ENCODE measurements around the gene ICAM4.

Gene ICAM4

DNA sequence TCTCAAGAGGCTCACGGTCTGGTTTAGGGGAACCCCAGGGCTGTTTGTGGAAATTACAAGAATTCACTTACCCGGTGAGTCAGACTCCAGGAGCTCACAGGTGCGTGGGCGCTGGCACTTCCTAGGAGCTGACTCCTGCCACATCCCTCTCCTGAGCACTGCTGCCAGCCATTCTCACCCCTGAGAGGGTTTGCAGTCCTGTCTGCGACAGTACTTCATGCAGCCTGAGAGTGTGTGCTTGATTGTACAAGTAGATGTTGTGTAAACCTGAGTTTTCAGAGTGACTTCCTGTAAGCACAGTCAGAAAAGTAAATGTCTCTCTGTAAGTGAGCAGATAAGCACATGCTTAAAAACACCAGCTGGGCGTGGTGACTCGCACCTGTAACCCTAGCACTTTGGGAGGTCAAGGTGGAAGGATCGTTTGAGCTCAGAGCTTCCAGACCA lies 26.6 kb upstream of the ICAM4 start:
- H3K4me3 ChIP-seq (replicated peaks; ENCODE audit: insufficient read depth, low read length) = no peak overlapping the region
- no peak overlapping the region for H3K27ac ChIP-seq (replicated peaks)
- TF ChIP-seq POLR2AphosphoS5 (IDR thresholded peaks at IDR 0.05; ENCODE audit: low read depth) (0 out of 2 replicates have a peak, but pooled peaks have one; percentile 26), GABPA (IDR thresholded peaks at IDR 0.05; ENCODE audit: low read depth) (no peak), SPI1 (IDR thresholded peaks at IDR 0.05; ENCODE audit: borderline replicate concordance, low read depth) (no peak)
- TF ChIP-seq, protein P1, sequence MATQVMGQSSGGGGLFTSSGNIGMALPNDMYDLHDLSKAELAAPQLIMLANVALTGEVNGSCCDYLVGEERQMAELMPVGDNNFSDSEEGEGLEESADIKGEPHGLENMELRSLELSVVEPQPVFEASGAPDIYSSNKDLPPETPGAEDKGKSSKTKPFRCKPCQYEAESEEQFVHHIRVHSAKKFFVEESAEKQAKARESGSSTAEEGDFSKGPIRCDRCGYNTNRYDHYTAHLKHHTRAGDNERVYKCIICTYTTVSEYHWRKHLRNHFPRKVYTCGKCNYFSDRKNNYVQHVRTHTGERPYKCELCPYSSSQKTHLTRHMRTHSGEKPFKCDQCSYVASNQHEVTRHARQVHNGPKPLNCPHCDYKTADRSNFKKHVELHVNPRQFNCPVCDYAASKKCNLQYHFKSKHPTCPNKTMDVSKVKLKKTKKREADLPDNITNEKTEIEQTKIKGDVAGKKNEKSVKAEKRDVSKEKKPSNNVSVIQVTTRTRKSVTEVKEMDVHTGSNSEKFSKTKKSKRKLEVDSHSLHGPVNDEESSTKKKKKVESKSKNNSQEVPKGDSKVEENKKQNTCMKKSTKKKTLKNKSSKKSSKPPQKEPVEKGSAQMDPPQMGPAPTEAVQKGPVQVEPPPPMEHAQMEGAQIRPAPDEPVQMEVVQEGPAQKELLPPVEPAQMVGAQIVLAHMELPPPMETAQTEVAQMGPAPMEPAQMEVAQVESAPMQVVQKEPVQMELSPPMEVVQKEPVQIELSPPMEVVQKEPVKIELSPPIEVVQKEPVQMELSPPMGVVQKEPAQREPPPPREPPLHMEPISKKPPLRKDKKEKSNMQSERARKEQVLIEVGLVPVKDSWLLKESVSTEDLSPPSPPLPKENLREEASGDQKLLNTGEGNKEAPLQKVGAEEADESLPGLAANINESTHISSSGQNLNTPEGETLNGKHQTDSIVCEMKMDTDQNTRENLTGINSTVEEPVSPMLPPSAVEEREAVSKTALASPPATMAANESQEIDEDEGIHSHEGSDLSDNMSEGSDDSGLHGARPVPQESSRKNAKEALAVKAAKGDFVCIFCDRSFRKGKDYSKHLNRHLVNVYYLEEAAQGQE (IDR thresholded peaks at IDR 0.05; ENCODE audit: insufficient replicate concordance, low read depth) = no peak
- TF ChIP-seq, protein P2, sequence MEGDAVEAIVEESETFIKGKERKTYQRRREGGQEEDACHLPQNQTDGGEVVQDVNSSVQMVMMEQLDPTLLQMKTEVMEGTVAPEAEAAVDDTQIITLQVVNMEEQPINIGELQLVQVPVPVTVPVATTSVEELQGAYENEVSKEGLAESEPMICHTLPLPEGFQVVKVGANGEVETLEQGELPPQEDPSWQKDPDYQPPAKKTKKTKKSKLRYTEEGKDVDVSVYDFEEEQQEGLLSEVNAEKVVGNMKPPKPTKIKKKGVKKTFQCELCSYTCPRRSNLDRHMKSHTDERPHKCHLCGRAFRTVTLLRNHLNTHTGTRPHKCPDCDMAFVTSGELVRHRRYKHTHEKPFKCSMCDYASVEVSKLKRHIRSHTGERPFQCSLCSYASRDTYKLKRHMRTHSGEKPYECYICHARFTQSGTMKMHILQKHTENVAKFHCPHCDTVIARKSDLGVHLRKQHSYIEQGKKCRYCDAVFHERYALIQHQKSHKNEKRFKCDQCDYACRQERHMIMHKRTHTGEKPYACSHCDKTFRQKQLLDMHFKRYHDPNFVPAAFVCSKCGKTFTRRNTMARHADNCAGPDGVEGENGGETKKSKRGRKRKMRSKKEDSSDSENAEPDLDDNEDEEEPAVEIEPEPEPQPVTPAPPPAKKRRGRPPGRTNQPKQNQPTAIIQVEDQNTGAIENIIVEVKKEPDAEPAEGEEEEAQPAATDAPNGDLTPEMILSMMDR (IDR thresholded peaks at IDR 0.05; ENCODE audit: insufficient read depth, low read length) = no peak
- no peak for DNase-seq (ENCODE audit: low read depth in 1 of 2, low spot score in 1 of 2)
- no peaks in the 10 kb centered on the region for H3K27me3 ChIP-seq (ENCODE audit: insufficient read depth, poor library complexity, severe bottlenecking)

DNA sequence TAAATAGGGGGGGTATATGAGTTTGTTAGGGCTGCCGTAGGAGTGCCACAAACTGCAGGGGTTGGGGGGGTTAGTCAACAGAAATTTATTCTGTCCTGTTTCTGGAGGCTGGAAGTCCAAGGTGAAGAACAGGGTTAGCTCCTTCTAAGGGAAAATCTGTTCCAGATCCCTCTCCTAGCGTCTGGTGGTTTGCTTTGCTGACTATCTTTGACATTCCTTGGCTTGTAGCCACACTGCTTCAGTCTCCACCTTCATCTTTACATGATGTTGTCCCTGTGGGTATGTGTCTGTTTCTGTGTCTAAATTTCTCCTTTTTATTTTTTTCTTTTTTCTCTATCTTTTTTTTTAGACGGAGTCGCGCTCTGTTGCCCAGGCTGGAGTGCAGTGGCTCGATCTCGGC lies 24.0 kb upstream of the ICAM4 start:
- DNase-seq (ENCODE audit: low read depth in 1 of 2, low spot score in 1 of 2) = no peak
- H3K4me3 ChIP-seq (replicated peaks; ENCODE audit: insufficient read depth, low read length) = no peak overlapping the region
- TF ChIP-seq, protein P2 (IDR thresholded peaks at IDR 0.05; ENCODE audit: insufficient read depth, low read length) = no peak
- TF ChIP-seq, protein P1 (IDR thresholded peaks at IDR 0.05; ENCODE audit: insufficient replicate concordance, low read depth) = no peak
- TF ChIP-seq GABPA (IDR thresholded peaks at IDR 0.05; ENCODE audit: low read depth) (no peak), POLR2AphosphoS5 (IDR thresholded peaks at IDR 0.05; ENCODE audit: low read depth) (no peak), SPI1 (IDR thresholded peaks at IDR 0.05; ENCODE audit: borderline replicate concordance, low read depth) (no peak)
- no peak overlapping the region for H3K27ac ChIP-seq (replicated peaks)
- H3K27me3 ChIP-seq (ENCODE audit: insufficient read depth, poor library complexity, severe bottlenecking) = no peaks in the 10 kb centered on the region

DNA sequence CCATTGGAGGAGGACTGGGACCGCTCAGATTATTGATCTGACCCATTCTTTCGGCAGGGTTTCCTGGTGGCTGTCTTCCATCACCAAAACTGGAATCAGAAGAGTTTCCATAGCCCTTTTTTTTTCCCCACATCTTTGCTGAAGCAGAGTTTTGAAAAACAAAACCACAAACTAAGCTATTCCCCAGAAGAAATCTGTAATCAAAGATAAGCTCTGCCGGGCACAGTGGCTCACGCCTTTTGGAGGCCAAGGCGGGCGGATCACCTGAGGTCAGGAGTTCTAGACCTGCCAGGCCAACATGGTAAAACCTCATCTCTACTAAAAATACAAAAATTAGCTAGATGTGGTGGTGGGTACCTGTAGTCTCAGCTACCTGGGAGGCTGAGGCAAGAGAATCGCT lies 20.0 kb upstream of the ICAM4 start:
- DNase-seq (ENCODE audit: low read depth in 1 of 2, low spot score in 1 of 2) = no peak
- no peak overlapping the region for H3K27ac ChIP-seq (replicated peaks)
- peaks cover 2% of the 10 kb centered on the region for H3K27me3 ChIP-seq (ENCODE audit: insufficient read depth, poor library complexity, severe bottlenecking)
- no peak for TF ChIP-seq SPI1 (IDR thresholded peaks at IDR 0.05; ENCODE audit: borderline replicate concordance, low read depth)
- TF ChIP-seq, protein P1 (IDR thresholded peaks at IDR 0.05; ENCODE audit: insufficient replicate concordance, low read depth) = no peak
- TF ChIP-seq, protein P2 (IDR thresholded peaks at IDR 0.05; ENCODE audit: insufficient read depth, low read length) = no peak
- TF ChIP-seq GABPA (IDR thresholded peaks at IDR 0.05; ENCODE audit: low read depth) = no peak
- no peak for TF ChIP-seq POLR2AphosphoS5 (IDR thresholded peaks at IDR 0.05; ENCODE audit: low read depth)
- no peak overlapping the region for H3K4me3 ChIP-seq (replicated peaks; ENCODE audit: insufficient read depth, low read length)
